Smooth muscle cell (in vitro differentiated cells): ENCODE data around the gene RSPH9. TPM values are rescaled to one million over a fixed set of nuclear protein-coding genes. Genes with fewer than 3 reads are reported as not detected.

ENCODE experiments used
- DNase-seq: peaks from one replicate; lab custom pipeline; 2025; ENCODE audit not compliant: unreplicated experiment; lab: John Stamatoyannopoulos, UW
- H2AFZ ChIP-seq: fragments of 200-600 bp; sonication (generic); 2 replicates; pipeline ENCODE4 v1.6.0; 2016; ENCODE audit warnings: antibody characterized with exemption, low read depth, mild to moderate bottlenecking
- H3F3A ChIP-seq: fragments of 200-600 bp; sonication (generic); 2 replicates; pipeline ENCODE4 v1.6.0; 2017; ENCODE audit warnings: antibody characterized with exemption, low read depth
- H3K27ac ChIP-seq: fragments of 200-600 bp; sonication (generic); 2 replicates; pipeline ENCODE4 v1.5.1; 2016; ENCODE audit warnings: low read depth, mild to moderate bottlenecking
- H3K27me3 ChIP-seq: fragments of 200-600 bp; sonication (generic); 2 replicates; pipeline ENCODE4 v1.6.1; 2016; ENCODE audit warnings: low read depth, mild to moderate bottlenecking
- H3K36me3 ChIP-seq: fragments of 200-600 bp; sonication (generic); 2 replicates; pipeline ENCODE4 v1.5.1; 2016; ENCODE audit warnings: low read depth
- H3K4me1 ChIP-seq: fragments of 200-600 bp; sonication (generic); 2 replicates; pipeline ENCODE4 v1.5.1; 2016; ENCODE audit warnings: low read depth
- H3K4me2 ChIP-seq: fragments of 200-600 bp; sonication (generic); 2 replicates; pipeline ENCODE4 v1.6.0; 2016; ENCODE audit warnings: mild to moderate bottlenecking
- H3K4me3 ChIP-seq: fragments of 200-600 bp; sonication (generic); 2 replicates; pipeline ENCODE4 v1.5.1; 2016; ENCODE audit warnings: mild to moderate bottlenecking
- H3K79me2 ChIP-seq: fragments of 200-600 bp; sonication (generic); 2 replicates; pipeline ENCODE4 v1.6.0; 2016; ENCODE audit warnings: low read depth, mild to moderate bottlenecking
- H3K9ac ChIP-seq: fragments of 200-600 bp; sonication (generic); 2 replicates; pipeline ENCODE4 v1.6.0; 2016; ENCODE audit warnings: low read depth
- H3K9me3 ChIP-seq: fragments of 200-600 bp; sonication (generic); replicated peaks from 2 replicates; pipeline ENCODE4 v1.5.1; 2016; ENCODE audit warnings: low read depth
- H4K20me1 ChIP-seq: fragments of 200-600 bp; sonication (generic); 2 replicates; pipeline ENCODE4 v1.6.0; 2016; ENCODE audit warnings: low read depth
- WGBS: methylation state at CpG from one replicate; pipeline ENCODE4 v1.1.7; 2016; ENCODE audit warnings: low lambda C conversion rate; 5-methylcytosine and 5-hydroxymethylcytosine counted together
- polyA plus RNA-seq: library from polyadenylated mRNA; unstranded; fragments of >200 nt; fragmentation: Nextera tagmentation; extraction: Ambion mirVana; gene quantifications from 2 replicates; pipeline ENCODE4 v1.2.1, GENCODE V29; 2016
- total RNA-seq: library from RNA; depleted of rRNA; stranded (reverse); fragments of >200 nt; gene quantifications from 2 replicates; pipeline ENCODE4 v1.2.3, GENCODE V29; 2014
- TF ChIP-seq, protein P1 (sequence below): fragments of 200-600 bp; sonication (generic); IDR thresholded peaks from 2 replicates; pipeline ENCODE4 v1.5.1; 2017; ENCODE audit warnings: borderline replicate concordance, mild to moderate bottlenecking, antibody characterized with exemption; ENCODE audit not compliant: insufficient read depth, poor library complexity, severe bottlenecking

Gene RSPH9
- total and polyA plus RNA-seq, 2 experiments from 2014 or later, result 1.9 to 2.5 TPM

DNA sequence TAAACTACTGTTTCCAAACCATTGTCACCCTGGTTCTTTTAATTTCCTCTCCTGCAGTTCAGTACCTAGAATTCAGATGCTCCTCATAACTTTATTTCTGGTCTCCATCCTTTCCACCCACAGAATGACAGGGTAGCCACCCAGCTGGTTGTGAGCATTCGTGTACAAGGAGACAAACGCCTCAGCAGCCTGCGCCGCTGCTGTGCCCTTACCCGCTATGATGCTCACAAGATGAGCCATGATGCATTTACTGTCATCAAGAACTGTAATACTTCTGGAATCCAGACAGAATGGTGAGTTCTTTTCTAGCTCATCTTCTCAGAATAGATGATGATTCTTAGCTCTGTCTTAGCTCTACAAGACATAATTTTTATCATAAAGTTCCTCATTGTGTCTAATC, 34.4 kb upstream of the RSPH9 start:
- TF ChIP-seq, protein P1, sequence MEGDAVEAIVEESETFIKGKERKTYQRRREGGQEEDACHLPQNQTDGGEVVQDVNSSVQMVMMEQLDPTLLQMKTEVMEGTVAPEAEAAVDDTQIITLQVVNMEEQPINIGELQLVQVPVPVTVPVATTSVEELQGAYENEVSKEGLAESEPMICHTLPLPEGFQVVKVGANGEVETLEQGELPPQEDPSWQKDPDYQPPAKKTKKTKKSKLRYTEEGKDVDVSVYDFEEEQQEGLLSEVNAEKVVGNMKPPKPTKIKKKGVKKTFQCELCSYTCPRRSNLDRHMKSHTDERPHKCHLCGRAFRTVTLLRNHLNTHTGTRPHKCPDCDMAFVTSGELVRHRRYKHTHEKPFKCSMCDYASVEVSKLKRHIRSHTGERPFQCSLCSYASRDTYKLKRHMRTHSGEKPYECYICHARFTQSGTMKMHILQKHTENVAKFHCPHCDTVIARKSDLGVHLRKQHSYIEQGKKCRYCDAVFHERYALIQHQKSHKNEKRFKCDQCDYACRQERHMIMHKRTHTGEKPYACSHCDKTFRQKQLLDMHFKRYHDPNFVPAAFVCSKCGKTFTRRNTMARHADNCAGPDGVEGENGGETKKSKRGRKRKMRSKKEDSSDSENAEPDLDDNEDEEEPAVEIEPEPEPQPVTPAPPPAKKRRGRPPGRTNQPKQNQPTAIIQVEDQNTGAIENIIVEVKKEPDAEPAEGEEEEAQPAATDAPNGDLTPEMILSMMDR, result no peak
- peak overlapping the region; percentile 62 for H3K27ac ChIP-seq
- DNase-seq, result no peak
- no peaks in the 10 kb centered on the region for H3K27me3 ChIP-seq
- H3F3A ChIP-seq, result no peaks in the 10 kb centered on the region
- no peaks in the 10 kb centered on the region for H4K20me1 ChIP-seq
- H3K79me2 ChIP-seq, result no peaks in the 10 kb centered on the region
- H2AFZ ChIP-seq, result no peak overlapping the region
- no peak overlapping the region for H3K4me3 ChIP-seq
- no peak overlapping the region for H3K9ac ChIP-seq
- H3K9me3 ChIP-seq, result no peaks in the 10 kb centered on the region
- H3K4me1 ChIP-seq, result no peaks in the 10 kb centered on the region
- WGBS, result 93% methylated on average over 5 of the region's 5 CpGs
- H3K36me3 ChIP-seq, result peaks cover 12% of the 10 kb centered on the region
- no peak overlapping the region for H3K4me2 ChIP-seq

GRCh38 chr6:43613721-43614395, 31.0 kb upstream of the RSPH9 start:
- no peak overlapping the region for H3K9ac ChIP-seq
- H3K36me3 ChIP-seq, result peaks cover 12% of the 10 kb centered on the region
- H4K20me1 ChIP-seq, result no peaks in the 10 kb centered on the region
- H3K9me3 ChIP-seq, result no peaks in the 10 kb centered on the region
- H3F3A ChIP-seq, result no peaks in the 10 kb centered on the region
- no peaks in the 10 kb centered on the region for H3K27me3 ChIP-seq
- H3K79me2 ChIP-seq, result no peaks in the 10 kb centered on the region
- TF ChIP-seq, protein P1, result no peak
- no peak for DNase-seq
- no peak overlapping the region for H3K27ac ChIP-seq
- WGBS, result 96% methylated on average over 6 of the region's 6 CpGs
- no peak overlapping the region for H2AFZ ChIP-seq
- no peak overlapping the region for H3K4me2 ChIP-seq
- H3K4me3 ChIP-seq, result no peak overlapping the region
- H3K4me1 ChIP-seq, result no peaks in the 10 kb centered on the region

GRCh38 chr6:43614396-43614730, 30.5 kb upstream of the RSPH9 start:
- Histone ChIP-seq H3K4me1 (no peaks in the 10 kb centered on the region), H3K4me3 (no peak overlapping the region), H3K9me3 (no peaks in the 10 kb centered on the region), H3K9ac (no peak overlapping the region), H3K36me3 (peaks cover 12% of the 10 kb centered on the region), H3K27ac (no peak overlapping the region), H3F3A (peaks cover under 1% of the 10 kb centered on the region), H4K20me1 (no peaks in the 10 kb centered on the region), H3K27me3 (no peaks in the 10 kb centered on the region), H3K79me2 (no peaks in the 10 kb centered on the region), H3K4me2 (no peak overlapping the region), H2AFZ (no peak overlapping the region)
- 92% methylated on average over 3 of the region's 3 CpGs for WGBS
- DNase-seq, result no peak
- TF ChIP-seq, protein P1, result no peak
